GM18858 (cell line): ENCODE results near the gene WDR36.

Source experiments
- ATAC-seq: cut with Tn5 transposase; IDR thresholded peaks from one replicate; pipeline ENCODE4 v1.9.1; 2021; ENCODE audit not compliant: unreplicated experiment

Gene WDR36

GRCh38 chr5:111099058-111099778 is 7.1 kb downstream of the WDR36 start:
- no peak for ATAC-seq

GRCh38 chr5:111106320-111106948 is 14.3 kb downstream of the WDR36 start:
- ATAC-seq: no peak

- ATAC-seq: no peak
Observed at GRCh38 chr5:111107371-111107770, 15.2 kb downstream of the WDR36 start.

- no peak for ATAC-seq
Observed at GRCh38 chr5:111111956-111112355, 19.8 kb downstream of the WDR36 start.

GRCh38 chr5:111113678-111114077 is 21.5 kb downstream of the WDR36 start:
- ATAC-seq: no peak

GRCh38 chr5:111115229-111115628 is 23.1 kb downstream of the WDR36 start:
- no peak for ATAC-seq

- ATAC-seq: no peak
Observed at GRCh38 chr5:111116550-111116949, 24.4 kb downstream of the WDR36 start.

GRCh38 chr5:111117136-111117535 is 25.0 kb downstream of the WDR36 start:
- no peak for ATAC-seq

GRCh38 chr5:111119221-111119620 is 27.1 kb downstream of the WDR36 start:
- no peak for ATAC-seq

GRCh38 chr5:111119856-111120255 is 27.7 kb downstream of the WDR36 start:
- ATAC-seq: peak; percentile 39

- ATAC-seq: no peak
Observed at GRCh38 chr5:111120911-111121310, 28.8 kb downstream of the WDR36 start.

- no peak for ATAC-seq
Observed at GRCh38 chr5:111121926-111122325, 29.8 kb downstream of the WDR36 start.

GRCh38 chr5:111122398-111122797 is 30.2 kb downstream of the WDR36 start:
- ATAC-seq: peak; percentile 64

- ATAC-seq: no peak
Observed at GRCh38 chr5:111124793-111125192, 32.6 kb downstream of the WDR36 start.

- no peak for ATAC-seq
Observed at GRCh38 chr5:111126896-111127295, 34.7 kb downstream of the WDR36 start.

- ATAC-seq: no peak
Observed at GRCh38 chr5:111127453-111128195, 35.5 kb downstream of the WDR36 start.

GRCh38 chr5:111129938-111130337 is 37.8 kb downstream of the WDR36 start:
- ATAC-seq: no peak

GRCh38 chr5:111131356-111131755 is 39.2 kb downstream of the WDR36 start:
- no peak for ATAC-seq

GRCh38 chr5:111132076-111132475 is 39.9 kb downstream of the WDR36 start:
- ATAC-seq: no peak

GRCh38 chr5:111132731-111133435 is 40.7 kb downstream of the WDR36 start:
- ATAC-seq: no peak

- no peak for ATAC-seq
Observed at GRCh38 chr5:111133436-111133751, 41.2 kb downstream of the WDR36 start.

GRCh38 chr5:111134087-111134486 is 41.9 kb downstream of the WDR36 start:
- no peak for ATAC-seq
